ENCODE measurements around the gene SEPTIN6. TPM values are rescaled to one million over a fixed set of nuclear protein-coding genes. Genes with fewer than 3 reads are reported as not detected.
"Not testable (repeated sequence)": the region's sequence is repeated elsewhere in the genome, so short reads cannot be mapped to it uniquely, and the experiment has no call there.

The SEPTIN6 gene
- total RNA-seq, 1 donor from 2014 or later: 19.8 TPM

DNA sequence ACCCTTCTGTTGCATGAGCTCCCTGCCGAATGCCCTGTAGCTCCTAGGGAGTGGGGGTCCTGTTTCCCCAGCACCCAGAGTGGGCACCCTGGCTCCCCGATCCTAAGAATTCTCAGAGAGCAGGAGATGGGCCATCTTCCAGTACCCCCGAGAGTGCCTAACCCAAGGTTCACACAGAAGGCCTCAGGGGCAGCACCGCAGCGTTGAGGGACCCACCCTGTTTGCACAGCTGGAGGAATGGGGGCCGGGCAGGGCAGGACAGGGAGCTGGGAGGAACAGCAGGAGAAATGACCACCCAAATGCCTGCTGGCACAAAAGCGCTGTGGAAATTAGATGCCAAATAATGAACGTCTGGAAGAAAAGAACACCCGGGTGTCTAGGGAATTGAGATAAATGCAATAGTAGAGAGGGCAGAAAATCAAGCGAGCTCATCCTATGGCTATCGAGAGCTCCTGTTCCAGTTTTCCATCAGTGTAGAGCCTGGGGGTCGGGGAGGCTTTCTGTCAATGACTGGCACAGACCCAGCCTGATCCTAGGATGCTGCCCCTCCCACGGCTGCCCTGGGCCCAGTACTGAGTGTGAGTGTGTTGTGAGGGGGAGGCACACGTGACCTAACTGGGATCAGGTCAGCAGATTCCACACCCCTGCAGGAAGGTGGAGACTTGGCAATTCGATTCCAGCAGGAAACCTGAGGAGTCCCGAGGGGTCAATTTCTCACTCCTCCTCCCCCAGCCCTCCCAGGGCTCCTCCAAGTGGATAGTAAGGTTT is 25.7 kb downstream of the SEPTIN6 start:
- peaks cover 5% of the 10 kb centered on the region for H3K4me1 Mint-ChIP-seq (ENCODE audit: unreplicated experiment)
- H3K9me3 Mint-ChIP-seq (ENCODE audit: unreplicated experiment): no peaks in the 10 kb centered on the region
- H3K27ac Mint-ChIP-seq (ENCODE audit: unreplicated experiment): no peak overlapping the region
- H3K36me3 Mint-ChIP-seq (ENCODE audit: low read depth, unreplicated experiment): peaks cover 3% of the 10 kb centered on the region
- H3K4me3 Mint-ChIP-seq (ENCODE audit: unreplicated experiment): no peak overlapping the region
- TF ChIP-seq, protein P1, sequence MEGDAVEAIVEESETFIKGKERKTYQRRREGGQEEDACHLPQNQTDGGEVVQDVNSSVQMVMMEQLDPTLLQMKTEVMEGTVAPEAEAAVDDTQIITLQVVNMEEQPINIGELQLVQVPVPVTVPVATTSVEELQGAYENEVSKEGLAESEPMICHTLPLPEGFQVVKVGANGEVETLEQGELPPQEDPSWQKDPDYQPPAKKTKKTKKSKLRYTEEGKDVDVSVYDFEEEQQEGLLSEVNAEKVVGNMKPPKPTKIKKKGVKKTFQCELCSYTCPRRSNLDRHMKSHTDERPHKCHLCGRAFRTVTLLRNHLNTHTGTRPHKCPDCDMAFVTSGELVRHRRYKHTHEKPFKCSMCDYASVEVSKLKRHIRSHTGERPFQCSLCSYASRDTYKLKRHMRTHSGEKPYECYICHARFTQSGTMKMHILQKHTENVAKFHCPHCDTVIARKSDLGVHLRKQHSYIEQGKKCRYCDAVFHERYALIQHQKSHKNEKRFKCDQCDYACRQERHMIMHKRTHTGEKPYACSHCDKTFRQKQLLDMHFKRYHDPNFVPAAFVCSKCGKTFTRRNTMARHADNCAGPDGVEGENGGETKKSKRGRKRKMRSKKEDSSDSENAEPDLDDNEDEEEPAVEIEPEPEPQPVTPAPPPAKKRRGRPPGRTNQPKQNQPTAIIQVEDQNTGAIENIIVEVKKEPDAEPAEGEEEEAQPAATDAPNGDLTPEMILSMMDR (IDR thresholded peaks at IDR 0.05; ENCODE audit: unreplicated experiment): no peak
- DNase-seq (ENCODE audit: low spot score): no peak
- H3K27me3 Mint-ChIP-seq (ENCODE audit: unreplicated experiment): peaks cover 2% of the 10 kb centered on the region

DNA sequence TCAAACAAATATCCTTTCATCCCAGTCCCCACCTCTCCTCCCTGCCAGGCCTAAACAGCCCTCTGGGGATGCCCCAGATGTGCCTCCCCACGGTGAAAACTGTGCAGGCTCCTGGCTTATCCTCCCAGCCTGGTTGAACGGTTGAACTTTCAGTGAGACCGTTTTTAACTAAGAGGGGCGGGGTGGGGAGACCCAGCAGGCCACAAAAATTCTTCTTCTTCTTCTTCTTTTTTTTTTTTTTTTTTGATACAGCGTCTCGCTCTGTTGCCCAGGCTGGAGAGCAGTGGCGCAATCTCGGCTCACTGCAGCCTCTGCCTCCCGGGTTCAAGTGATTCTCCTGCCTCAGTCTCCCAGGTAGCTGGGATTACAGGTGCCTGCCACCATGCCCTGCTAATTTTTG is 28.1 kb downstream of the SEPTIN6 start:
- H3K9me3 Mint-ChIP-seq (ENCODE audit: unreplicated experiment); H3K4me1 Mint-ChIP-seq (ENCODE audit: unreplicated experiment); H3K36me3 Mint-ChIP-seq (ENCODE audit: low read depth, unreplicated experiment); DNase-seq (ENCODE audit: low spot score); H3K27ac Mint-ChIP-seq (ENCODE audit: unreplicated experiment); H3K27me3 Mint-ChIP-seq (ENCODE audit: unreplicated experiment); H3K4me3 Mint-ChIP-seq (ENCODE audit: unreplicated experiment): not testable (repeated sequence)

DNA sequence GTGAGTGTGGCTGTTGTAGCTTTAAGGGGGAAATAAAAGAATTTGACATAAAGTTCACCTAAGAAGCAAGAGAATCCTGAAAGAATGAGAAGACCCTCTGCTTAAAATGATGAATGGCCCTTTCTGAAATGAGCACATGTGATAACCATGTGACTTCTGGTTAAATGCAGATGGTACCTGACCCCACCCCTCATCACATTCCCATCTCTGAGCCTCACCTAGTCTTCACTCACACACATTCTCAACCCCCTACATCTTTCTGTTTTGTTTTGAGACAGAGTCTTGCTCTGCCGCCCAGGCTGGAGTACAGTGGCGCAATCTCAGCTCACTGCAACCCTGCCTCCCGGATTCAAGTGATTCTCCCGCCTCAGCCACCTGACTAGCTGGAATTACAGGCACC is 31.5 kb downstream of the SEPTIN6 start:
- DNase-seq (ENCODE audit: low spot score): no peak
- H3K27ac Mint-ChIP-seq (ENCODE audit: unreplicated experiment): no peak overlapping the region
- no peaks in the 10 kb centered on the region for H3K4me1 Mint-ChIP-seq (ENCODE audit: unreplicated experiment)
- H3K36me3 Mint-ChIP-seq (ENCODE audit: low read depth, unreplicated experiment): peaks cover 7% of the 10 kb centered on the region
- TF ChIP-seq, protein P1 (IDR thresholded peaks at IDR 0.05; ENCODE audit: unreplicated experiment): no peak
- H3K9me3 Mint-ChIP-seq (ENCODE audit: unreplicated experiment): no peaks in the 10 kb centered on the region
- no peak overlapping the region for H3K4me3 Mint-ChIP-seq (ENCODE audit: unreplicated experiment)
- H3K27me3 Mint-ChIP-seq (ENCODE audit: unreplicated experiment): peaks cover 2% of the 10 kb centered on the region

DNA sequence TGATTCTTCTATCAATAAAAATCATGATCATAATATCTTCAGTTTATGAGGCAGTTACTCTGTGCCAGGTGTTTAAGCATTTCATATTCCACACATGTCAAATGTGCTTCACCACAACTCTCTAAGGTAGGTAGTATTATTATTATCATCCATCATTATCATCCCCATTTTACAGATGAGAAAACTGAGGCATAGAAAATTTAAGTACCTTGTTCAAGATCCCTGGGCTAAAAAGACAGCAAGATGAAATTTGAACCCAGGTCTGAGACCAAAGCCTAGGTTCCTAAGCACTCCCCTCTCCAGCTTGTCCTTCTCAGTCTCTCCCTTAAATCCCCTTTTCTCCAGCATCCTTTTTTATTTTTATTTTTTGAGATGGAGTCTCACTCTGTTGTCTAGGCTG is 33.4 kb downstream of the SEPTIN6 start:
- Mint-ChIP-seq H3K9me3 (ENCODE audit: unreplicated experiment) (no peaks in the 10 kb centered on the region), H3K4me1 (ENCODE audit: unreplicated experiment) (peaks cover 4% of the 10 kb centered on the region), H3K27ac (ENCODE audit: unreplicated experiment) (no peak overlapping the region), H3K4me3 (ENCODE audit: unreplicated experiment) (no peak overlapping the region), H3K36me3 (ENCODE audit: low read depth, unreplicated experiment) (peaks cover 7% of the 10 kb centered on the region), H3K27me3 (ENCODE audit: unreplicated experiment) (peaks cover 2% of the 10 kb centered on the region)
- TF ChIP-seq, protein P1 (IDR thresholded peaks at IDR 0.05; ENCODE audit: unreplicated experiment): no peak
- no peak for DNase-seq (ENCODE audit: low spot score)

DNA sequence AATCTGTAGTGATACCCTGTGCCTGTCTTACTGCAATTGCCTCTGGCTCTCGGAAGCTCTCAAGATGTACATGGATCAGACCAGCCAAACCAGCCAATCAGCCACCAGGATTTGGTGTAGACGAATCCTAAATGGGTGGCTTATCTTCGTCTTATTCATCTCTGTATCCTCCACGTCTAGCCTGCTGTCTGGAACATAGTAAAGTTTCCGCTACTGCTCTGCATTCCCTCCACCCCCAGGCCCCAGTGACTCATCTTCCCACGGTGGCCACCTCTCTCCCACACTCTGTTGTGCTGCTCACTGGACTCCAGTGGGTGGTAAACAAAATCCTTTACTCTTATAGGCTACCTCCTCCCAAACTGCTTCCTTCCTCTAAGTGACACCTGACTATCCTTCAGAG is 37.8 kb downstream of the SEPTIN6 start:
- H3K4me3 Mint-ChIP-seq (ENCODE audit: unreplicated experiment): no peak overlapping the region
- H3K27me3 Mint-ChIP-seq (ENCODE audit: unreplicated experiment): peaks cover 2% of the 10 kb centered on the region
- TF ChIP-seq, protein P1 (IDR thresholded peaks at IDR 0.05; ENCODE audit: unreplicated experiment): no peak
- no peak overlapping the region for H3K27ac Mint-ChIP-seq (ENCODE audit: unreplicated experiment)
- H3K4me1 Mint-ChIP-seq (ENCODE audit: unreplicated experiment): peaks cover 4% of the 10 kb centered on the region
- no peaks in the 10 kb centered on the region for H3K9me3 Mint-ChIP-seq (ENCODE audit: unreplicated experiment)
- H3K36me3 Mint-ChIP-seq (ENCODE audit: low read depth, unreplicated experiment): peaks cover 4% of the 10 kb centered on the region
- no peak for DNase-seq (ENCODE audit: low spot score)

Data from endothelial cell (in vitro differentiated cells).